ENCODE results near the gene AK1.

Gene AK1

DNA sequence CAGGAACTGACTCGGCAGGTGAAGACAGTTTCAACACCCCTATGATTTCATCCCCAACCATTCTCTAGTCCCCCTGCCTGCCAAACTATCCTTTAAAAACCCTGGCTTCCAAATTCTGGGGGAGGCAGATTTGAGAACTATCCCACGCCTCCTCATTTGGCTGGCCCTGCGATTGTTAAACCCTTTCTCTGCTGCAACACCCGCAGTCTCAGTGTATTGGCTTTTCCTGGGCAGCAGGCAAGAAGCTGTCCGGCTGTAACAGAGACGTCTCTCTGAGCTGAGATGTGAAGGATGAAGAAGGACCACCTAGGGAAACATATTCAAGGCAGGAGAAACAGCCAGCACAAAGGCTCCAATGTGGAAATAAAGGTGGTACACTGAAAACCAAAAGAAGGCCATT, 15.4 kb upstream of the AK1 start:
- Histone ChIP-seq H3K9me3 (no peaks in the 10 kb centered on the region), H3K4me3 (ENCODE audit: low read depth, low read length) (no peak overlapping the region), H3K36me3 (peaks cover 71% of the 10 kb centered on the region), H3K27me3 (no peaks in the 10 kb centered on the region), H3K4me1 (peaks cover 2% of the 10 kb centered on the region; the same call in 1 of the 2 replicates)
- no peak for DNase-seq
- no peak for TF ChIP-seq CTCF (IDR thresholded peaks at IDR 0.05; ENCODE audit: low read depth, low read length)

GRCh38 chr9:127890053-127890452, 12.6 kb upstream of the AK1 start:
- TF ChIP-seq CTCF (IDR thresholded peaks at IDR 0.05; ENCODE audit: low read depth, low read length) = no peak
- Histone ChIP-seq H3K36me3 (peaks cover 72% of the 10 kb centered on the region), H3K9me3 (no peaks in the 10 kb centered on the region), H3K4me3 (ENCODE audit: low read depth, low read length) (no peak overlapping the region), H3K27me3 (no peaks in the 10 kb centered on the region), H3K4me1 (no peaks in the 10 kb centered on the region; the same call in 1 of the 2 replicates)
- no peak for DNase-seq

DNA sequence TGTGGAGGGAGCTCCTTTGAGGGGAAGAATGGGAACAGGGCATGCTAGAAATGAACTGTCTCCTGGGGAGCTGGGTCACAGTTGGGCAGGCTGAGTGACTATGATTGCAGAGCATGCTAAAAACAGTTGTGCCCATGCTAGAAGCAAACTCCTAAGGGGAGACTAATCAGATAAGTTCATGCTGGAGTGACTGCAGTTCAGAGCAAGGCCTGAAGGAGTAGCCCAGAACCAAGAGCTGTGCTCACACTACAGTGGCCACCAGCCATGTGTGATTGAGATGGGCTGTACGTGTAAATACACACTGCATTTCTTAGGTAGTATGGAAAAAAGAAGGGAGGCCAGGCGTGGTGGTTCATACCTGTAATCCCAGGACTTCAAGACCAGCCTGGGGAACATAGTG, 10.3 kb upstream of the AK1 start:
- H3K36me3 ChIP-seq = peaks cover 50% of the 10 kb centered on the region
- H3K4me1 ChIP-seq = peaks cover 10% of the 10 kb centered on the region
- H3K27me3 ChIP-seq = no peaks in the 10 kb centered on the region
- peak; percentile 44 for TF ChIP-seq CTCF (IDR thresholded peaks at IDR 0.05; ENCODE audit: low read depth, low read length)
- no peak overlapping the region for H3K4me3 ChIP-seq (ENCODE audit: low read depth, low read length)
- no peaks in the 10 kb centered on the region for H3K9me3 ChIP-seq
- DNase-seq = no peak

DNA sequence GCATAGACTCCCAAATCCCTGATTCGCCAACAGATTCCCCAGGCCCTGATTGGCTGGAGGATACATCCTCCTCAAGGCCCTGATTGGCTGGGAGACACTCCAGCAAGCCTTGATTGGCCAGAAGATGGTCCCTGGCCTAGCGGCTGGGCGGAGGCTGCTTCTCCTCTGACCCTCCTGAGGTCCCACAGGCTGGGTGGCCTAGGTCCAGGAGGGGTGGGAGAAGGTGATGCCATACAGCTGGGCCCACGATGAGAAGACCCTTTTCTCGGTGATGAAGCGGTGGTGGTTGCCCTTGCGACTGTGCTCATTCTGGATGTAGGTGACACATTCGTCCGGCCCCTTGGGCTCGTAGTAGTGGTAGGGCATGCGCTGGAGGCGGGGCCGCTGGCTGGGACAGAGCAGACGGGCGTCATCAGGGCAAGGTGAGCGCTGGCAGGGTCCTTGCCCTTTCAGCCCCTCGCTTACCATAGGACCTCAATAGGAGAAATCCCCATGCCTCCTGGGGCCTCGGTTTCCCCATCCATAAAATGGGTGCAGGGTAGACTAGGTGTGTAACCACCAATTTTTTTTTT, 9.0 kb upstream of the AK1 start:
- Histone ChIP-seq H3K4me1 (peaks cover 10% of the 10 kb centered on the region), H3K27me3 (no peaks in the 10 kb centered on the region), H3K9me3 (no peaks in the 10 kb centered on the region), H3K4me3 (ENCODE audit: low read depth, low read length) (no peak overlapping the region), H3K36me3 (peaks cover 42% of the 10 kb centered on the region)
- no peak for TF ChIP-seq CTCF (IDR thresholded peaks at IDR 0.05; ENCODE audit: low read depth, low read length)
- DNase-seq = no peak

DNA sequence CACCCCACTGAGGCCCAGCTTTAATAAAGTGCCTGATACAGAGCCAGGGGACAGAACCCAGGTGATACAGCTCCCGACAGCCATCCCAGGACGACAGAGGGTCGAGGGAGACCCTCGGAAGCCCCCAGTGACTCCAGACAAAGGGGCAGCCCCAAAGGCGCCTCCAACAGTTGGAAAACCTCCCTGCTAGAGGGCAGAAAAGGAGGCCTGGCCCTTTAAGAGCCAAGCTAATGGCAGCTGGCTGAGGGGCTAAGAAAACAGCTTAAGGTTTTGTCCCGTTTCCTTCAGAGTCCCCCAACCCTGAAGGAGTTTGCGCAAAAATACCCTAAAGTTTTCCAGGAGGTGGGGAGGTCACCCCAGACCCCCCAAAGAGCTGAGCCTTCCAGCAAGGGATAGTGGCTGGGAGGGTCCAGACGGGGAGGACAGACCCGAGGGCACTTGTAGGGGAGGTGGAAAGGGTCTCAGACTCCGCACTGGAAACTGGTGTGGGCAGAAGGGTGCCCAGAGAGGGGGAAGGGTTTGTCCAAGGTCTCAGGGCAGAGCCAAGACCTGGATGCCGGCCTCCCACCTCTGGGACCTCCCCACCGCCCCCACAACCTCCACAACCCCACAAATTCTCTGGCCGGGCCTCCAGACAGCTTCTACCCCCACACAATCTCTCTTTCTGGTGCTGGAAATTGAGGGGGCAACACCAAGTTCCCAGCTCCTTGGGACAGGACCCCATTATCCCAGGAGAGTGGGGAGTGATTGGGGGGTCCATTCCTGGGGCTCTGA, 8.2 kb upstream of the AK1 start:
- Histone ChIP-seq H3K36me3 (peaks cover 35% of the 10 kb centered on the region), H3K9me3 (no peaks in the 10 kb centered on the region), H3K4me1 (peaks cover 10% of the 10 kb centered on the region), H3K27me3 (no peaks in the 10 kb centered on the region), H3K4me3 (ENCODE audit: low read depth, low read length) (no peak overlapping the region)
- no peak for DNase-seq
- no peak for TF ChIP-seq CTCF (IDR thresholded peaks at IDR 0.05; ENCODE audit: low read depth, low read length)

GRCh38 chr9:127884976-127885490, 7.6 kb upstream of the AK1 start:
- Histone ChIP-seq H3K9me3 (no peaks in the 10 kb centered on the region), H3K4me3 (ENCODE audit: low read depth, low read length) (no peak overlapping the region), H3K27me3 (no peaks in the 10 kb centered on the region), H3K4me1 (peaks cover 10% of the 10 kb centered on the region), H3K36me3 (peaks cover 28% of the 10 kb centered on the region)
- no peak for TF ChIP-seq CTCF (IDR thresholded peaks at IDR 0.05; ENCODE audit: low read depth, low read length)
- no peak for DNase-seq
